Measurements from ENCODE around the gene SLIT3.

- no peak for TF ChIP-seq FOXM1 (IDR thresholded peaks at IDR 0.05; ENCODE audit: borderline replicate concordance)
- no peak for TF ChIP-seq SUZ12 (IDR thresholded peaks at IDR 0.05)
- no peak for TF ChIP-seq CTBP1 (IDR thresholded peaks at IDR 0.05; ENCODE audit: borderline replicate concordance)
- no peak for TF ChIP-seq L3MBTL2 (conservative IDR thresholded peaks at IDR 0.05)
Observed at GRCh38 chr5:168768172-168768571, 532.8 kb downstream of the SLIT3 start.
